Measurements from ENCODE around the gene C3orf38. TPM values are rescaled to one million over a fixed set of nuclear protein-coding genes. Genes with fewer than 3 reads are reported as not detected.

Gene C3orf38
- 10 to 100 TPM; 14.0 to 19.9 (median 18.3) TPM for total RNA-seq

- intact Hi-C loops (cut with DNase I; ENCODE audit: low total_unique reads) = no loop called here
- WGBS, 2 donors = 1% methylated on average over 45 to 57 of the region's 57 CpGs
Measured at GRCh38 chr3:88149509-88150362, at the start of gene C3orf38. C3orf38 (plus strand) TSS chr3:88149959; CDS start chr3:88150053, 94 bp downstream.

GRCh38 chr3:88101142-88101541 lies 48.6 kb upstream of the C3orf38 start:
- H3K4me3 ChIP-seq (ENCODE audit: low read depth, poor library complexity, severe bottlenecking) = no peak overlapping the region
- intact Hi-C loops (cut with DNase I; ENCODE audit: low total_unique reads) = no loop called here
- no peak for DNase-seq (ENCODE audit: low spot score in 2 of 2)
- WGBS, 2 donors = 97 to 98% methylated on average over 1 of the region's 1 CpG
- TF ChIP-seq POLR2A (IDR thresholded peaks at IDR 0.05) = no peak
- TF ChIP-seq CTCF (IDR thresholded peaks at IDR 0.05) = no peak

More at GRCh38 chr3:88149509-88150362, at the start of gene C3orf38:
- H3K4me3 ChIP-seq (ENCODE audit: low read depth, poor library complexity, severe bottlenecking) = peak within 1 kb of the TSS; percentile 90
- TF ChIP-seq CTCF (IDR thresholded peaks at IDR 0.05) = no peak
- TF ChIP-seq POLR2A (IDR thresholded peaks at IDR 0.05) = no peak
- peak; percentile 85 to 97 for DNase-seq (ENCODE audit: low spot score in 2 of 2)

GRCh38 chr3:88105325-88105724 lies 44.4 kb upstream of the C3orf38 start:
- intact Hi-C loops (cut with DNase I; ENCODE audit: low total_unique reads) = no loop called here
- TF ChIP-seq CTCF (IDR thresholded peaks at IDR 0.05) = no peak
- TF ChIP-seq POLR2A (IDR thresholded peaks at IDR 0.05) = no peak
- H3K4me3 ChIP-seq (ENCODE audit: low read depth, poor library complexity, severe bottlenecking) = no peak overlapping the region
- no peak for DNase-seq (ENCODE audit: low spot score in 2 of 2)

- intact Hi-C loops (cut with DNase I; ENCODE audit: low total_unique reads) = no loop called here
- TF ChIP-seq CTCF (IDR thresholded peaks at IDR 0.05) = no peak
- no peak for TF ChIP-seq POLR2A (IDR thresholded peaks at IDR 0.05)
- H3K4me3 ChIP-seq (ENCODE audit: low read depth, poor library complexity, severe bottlenecking) = no peak overlapping the region
- 95 to 100% methylated on average over 1 of the region's 1 CpG for WGBS, 2 donors
- DNase-seq (ENCODE audit: low spot score in 2 of 2) = no peak
Measured at GRCh38 chr3:88112289-88112688, 37.5 kb upstream of the C3orf38 start.

- peak in 1 of 2 donors; percentile 63 for DNase-seq (ENCODE audit: low spot score in 2 of 2)
- no peak for TF ChIP-seq CTCF (IDR thresholded peaks at IDR 0.05)
- TF ChIP-seq POLR2A (IDR thresholded peaks at IDR 0.05) = no peak
- intact Hi-C loops (cut with DNase I; ENCODE audit: low total_unique reads) = no loop called here
- WGBS, 2 donors = 38 to 44% methylated on average over 5 of the region's 5 CpGs
- no peak overlapping the region for H3K4me3 ChIP-seq (ENCODE audit: low read depth, poor library complexity, severe bottlenecking)
Measured at GRCh38 chr3:88113311-88114162, 36.2 kb upstream of the C3orf38 start.

Measured in lower leg skin (tissue), 4 donors.